Ishikawa (cell line): Measurements from ENCODE around the gene PLA2R1.

ENCODE experiments used
- CEBPB ChIP-seq: IDR thresholded peaks from 2 replicates; pipeline ENCODE4 v1.6.1; 2012
- CREB1 ChIP-seq: IDR thresholded peaks from 2 replicates; pipeline ENCODE4 v1.6.1; 2012; ENCODE audit warnings: low read depth
- EGR1 ChIP-seq: IDR thresholded peaks from 2 replicates; pipeline ENCODE4 v1.6.1; 2012
- EP300 ChIP-seq: IDR thresholded peaks from 2 replicates; pipeline ENCODE4 v1.6.1; 2012; ENCODE audit warnings: borderline replicate concordance
- FOXM1 ChIP-seq: IDR thresholded peaks from 2 replicates; pipeline ENCODE4 v1.6.1; 2012; ENCODE audit warnings: low read depth, borderline replicate concordance
- NFIC ChIP-seq: IDR thresholded peaks from 2 replicates; pipeline ENCODE4 v1.6.1; 2012
- RAD21 ChIP-seq: IDR thresholded peaks from 2 replicates; pipeline ENCODE4 v1.6.1; 2012; ENCODE audit warnings: low read depth
- REST ChIP-seq: IDR thresholded peaks from 2 replicates; pipeline ENCODE4 v1.6.1; 2012; ENCODE audit warnings: low read depth, mild to moderate bottlenecking
- TAF1 ChIP-seq: IDR thresholded peaks from 2 replicates; pipeline ENCODE4 v1.6.1; 2012; ENCODE audit warnings: low read depth, mild to moderate bottlenecking
- TCF12 ChIP-seq: IDR thresholded peaks from 2 replicates; pipeline ENCODE4 v1.6.1; 2012; ENCODE audit warnings: low read depth
- TEAD4 ChIP-seq: IDR thresholded peaks from 2 replicates; pipeline ENCODE4 v1.6.1; 2012
- USF1 ChIP-seq: IDR thresholded peaks from 2 replicates; pipeline ENCODE4 v1.6.1; 2012
- YY1 ChIP-seq: IDR thresholded peaks from 2 replicates; pipeline ENCODE4 v1.6.1; 2012; ENCODE audit warnings: low read depth
- ZBTB7A ChIP-seq: IDR thresholded peaks from 2 replicates; pipeline ENCODE4 v1.6.1; 2012; ENCODE audit warnings: low read depth
- TF ChIP-seq, protein P1 (sequence below): IDR thresholded peaks from 2 replicates; pipeline ENCODE4 v1.6.1; 2012

Gene PLA2R1

DNA sequence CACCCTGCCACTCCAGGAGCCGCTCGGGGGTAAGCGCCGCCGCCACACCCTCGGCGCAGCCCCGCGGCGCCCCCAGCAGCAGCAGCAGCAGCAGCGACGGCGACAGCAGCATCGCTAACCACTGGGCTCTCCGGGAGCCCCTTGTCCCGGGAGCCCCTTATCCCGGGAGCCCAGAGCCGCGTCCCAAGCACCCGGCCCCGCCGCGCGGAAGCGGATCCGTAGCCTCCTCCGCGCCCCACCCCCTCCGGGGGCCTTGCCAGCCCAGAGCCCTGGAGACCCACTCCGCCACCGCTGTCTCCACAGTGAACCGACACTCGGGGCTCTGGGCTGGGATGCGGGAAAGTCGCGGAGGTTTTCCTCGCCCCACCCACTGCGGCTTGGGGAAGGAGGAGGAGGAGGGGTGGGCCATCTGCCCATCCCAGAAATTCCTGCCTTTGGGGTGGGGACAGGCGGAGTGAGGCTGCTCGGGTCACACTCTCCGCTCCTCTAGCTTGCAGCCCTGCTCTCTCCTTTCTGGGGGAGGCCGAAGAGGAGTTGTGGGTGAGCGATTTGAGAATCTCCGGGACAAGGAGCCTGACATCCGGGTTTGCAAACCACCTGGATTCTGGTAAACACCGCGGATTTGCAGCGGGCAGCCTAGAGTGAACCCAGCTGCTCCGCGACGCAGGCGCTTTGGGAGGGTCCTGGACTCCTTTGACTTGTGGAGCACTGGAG is at the start of gene PLA2R1:
PLA2R1 (minus strand) TSS at position 324 of the 714 bp plus-strand sequence; CDS start at position 112, 212 bp downstream.
- TF ChIP-seq ZBTB7A (peak; percentile 78), CREB1 (no peak), USF1 (no peak), TEAD4 (peak; percentile 73), FOXM1 (no peak), YY1 (no peak), CEBPB (no peak), EP300 (no peak), TCF12 (0 out of 2 replicates have a peak, but pooled peaks have one; percentile 33), RAD21 (no peak), TAF1 (peak; percentile 30; the same call in 1 of the 2 replicates)

DNA sequence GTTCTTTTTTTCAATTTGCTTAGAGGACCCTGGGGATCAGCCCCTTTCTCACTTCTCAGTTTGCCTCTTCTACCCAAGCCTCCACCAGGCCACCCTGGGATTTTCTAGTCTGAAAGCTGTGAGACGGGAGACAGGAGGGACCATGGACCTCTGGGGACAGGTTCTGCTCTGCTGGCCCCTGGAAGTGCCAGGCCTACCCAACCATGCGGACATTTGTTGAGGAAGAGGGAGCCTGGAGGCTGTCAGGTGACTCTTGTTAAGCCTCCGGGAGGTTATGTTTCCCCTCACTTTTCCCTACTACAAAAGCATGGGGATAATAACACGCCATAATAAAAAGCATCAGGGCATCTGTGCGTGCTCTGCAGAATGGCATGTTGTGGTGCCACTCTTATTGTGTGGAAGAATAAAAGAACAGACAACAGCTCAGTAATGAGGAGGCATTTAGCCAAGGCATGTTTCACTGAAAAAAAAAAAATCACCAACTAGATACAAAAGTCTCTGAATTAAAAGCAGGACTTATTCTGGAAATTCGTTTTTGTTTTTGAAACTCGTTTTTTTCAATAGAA is 48.3 kb upstream of the PLA2R1 start:
- TF ChIP-seq EGR1 (no peak), CREB1 (no peak), TEAD4 (no peak), NFIC (no peak), EP300 (no peak), CEBPB (no peak), TAF1 (no peak), REST (no peak), YY1 (no peak), USF1 (no peak), ZBTB7A (no peak)
- TF ChIP-seq, protein P1, sequence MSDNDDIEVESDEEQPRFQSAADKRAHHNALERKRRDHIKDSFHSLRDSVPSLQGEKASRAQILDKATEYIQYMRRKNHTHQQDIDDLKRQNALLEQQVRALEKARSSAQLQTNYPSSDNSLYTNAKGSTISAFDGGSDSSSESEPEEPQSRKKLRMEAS, result no peak

- TF ChIP-seq REST (no peak), RAD21 (peak; percentile 96)
Observed at GRCh38 chr2:160109939-160110673, 47.7 kb upstream of the PLA2R1 start.

DNA sequence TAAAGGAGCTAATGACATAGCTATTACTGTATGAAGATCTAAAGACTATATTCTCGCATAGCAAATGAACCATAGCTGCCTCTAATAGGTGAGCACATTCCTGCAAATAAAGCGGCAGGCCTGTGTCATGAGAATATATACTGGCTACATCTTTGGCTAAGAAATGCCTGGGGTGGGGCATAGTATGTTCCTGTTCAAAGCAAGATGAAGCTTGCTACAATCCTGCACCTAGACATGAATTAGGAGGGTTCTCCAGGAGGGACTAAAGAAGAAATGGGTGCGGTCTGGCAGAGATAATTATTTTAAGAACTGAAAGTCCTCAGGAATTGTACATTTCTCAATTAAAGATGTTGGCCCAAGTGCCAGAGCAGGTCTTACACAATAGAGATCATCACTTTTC is 46.8 kb upstream of the PLA2R1 start:
- TF ChIP-seq RAD21, result no peak

- TF ChIP-seq TCF12 (no peak), EGR1 (no peak), CREB1 (no peak), RAD21 (no peak), FOXM1 (no peak), ZBTB7A (no peak), YY1 (no peak), TAF1 (no peak), USF1 (no peak), CEBPB (no peak), REST (no peak), NFIC (no peak), TEAD4 (no peak), EP300 (no peak)
- TF ChIP-seq, protein P1, result no peak
Observed at GRCh38 chr2:160108646-160109045, 46.2 kb upstream of the PLA2R1 start.
